ENCODE data around the gene ZNF101.

Gene ZNF101

DNA sequence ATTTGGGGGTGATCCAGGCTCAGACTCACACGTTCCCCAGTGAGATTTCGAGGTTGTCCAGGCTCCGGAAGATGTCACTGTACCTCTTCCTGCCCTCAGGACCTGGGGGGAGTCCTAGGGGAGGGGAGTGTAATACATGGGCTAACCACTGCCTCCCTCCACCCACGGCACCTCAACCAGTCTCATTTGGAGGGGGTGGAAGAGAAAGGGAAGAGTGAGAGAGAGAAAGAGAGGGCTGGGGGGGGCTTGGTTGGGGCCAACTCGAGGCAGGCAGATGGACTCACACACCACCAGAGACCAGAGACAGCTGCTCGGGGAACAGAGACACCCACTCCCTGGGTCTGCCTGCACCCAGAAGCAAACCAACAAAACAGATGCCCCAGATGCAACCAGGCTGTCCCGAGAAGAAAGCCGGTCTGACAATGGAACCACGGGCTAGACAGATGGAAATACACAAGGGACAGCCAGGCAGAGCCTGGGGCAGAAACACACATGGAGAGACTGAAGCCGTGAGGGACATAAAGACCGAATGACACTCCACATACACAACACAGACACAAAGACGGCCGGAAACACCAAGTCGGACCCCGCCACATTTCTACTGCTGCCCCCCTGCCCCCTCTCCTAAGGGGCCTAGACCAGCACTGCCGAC is 26.0 kb upstream of the ZNF101 start:
- DNase-seq (ENCODE audit: low read depth), result no peak

DNA sequence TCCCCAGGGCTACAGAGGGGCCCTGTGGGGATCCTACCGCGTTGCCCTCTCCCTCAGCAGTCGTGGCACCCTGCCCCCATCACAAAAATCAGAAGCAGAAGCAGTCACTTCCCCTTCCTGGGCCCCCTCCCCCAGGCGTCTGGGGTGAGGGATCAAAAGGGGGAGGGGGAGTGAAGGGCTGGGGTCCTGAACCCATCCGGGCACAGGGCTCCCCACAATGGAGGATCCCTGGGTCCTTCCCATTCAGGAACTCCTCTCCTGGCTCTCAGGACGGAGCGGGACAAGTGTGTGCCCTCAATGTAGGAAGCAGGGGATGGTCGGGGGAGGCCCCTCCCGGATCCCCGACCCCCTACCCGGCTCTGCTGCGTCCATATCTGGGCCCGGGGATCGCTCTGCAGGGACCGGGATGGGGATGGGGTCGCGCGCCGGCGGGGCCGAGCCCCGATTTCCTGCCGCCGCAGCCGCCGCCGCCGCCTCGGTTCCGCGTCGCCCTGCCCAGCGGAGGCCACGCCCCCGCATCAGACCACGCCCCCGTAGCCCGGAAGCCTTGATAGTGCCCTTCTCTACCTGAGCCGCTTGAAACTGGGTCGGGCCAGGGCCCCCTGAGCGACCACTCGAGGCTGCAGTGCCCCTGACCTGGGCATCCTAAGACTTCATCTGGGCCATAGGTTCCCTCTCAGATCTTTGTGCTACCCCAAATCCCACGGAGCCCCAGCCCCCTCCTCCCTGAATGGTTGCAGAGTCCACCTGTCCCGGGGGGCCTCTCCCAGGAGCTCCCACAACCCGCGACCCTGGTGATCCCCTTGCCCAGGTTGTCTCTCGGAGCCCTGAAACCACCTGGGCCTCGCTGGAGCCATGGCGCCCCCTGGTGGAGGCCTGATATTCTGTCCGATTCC is 25.2 kb upstream of the ZNF101 start, which contains the start of gene GMIP:
TSS of gene GMIP (minus strand) at position 500 of the 896 bp plus-strand sequence. CDS start at position 372, 128 bp downstream.
- no peak for DNase-seq (ENCODE audit: low read depth)

DNA sequence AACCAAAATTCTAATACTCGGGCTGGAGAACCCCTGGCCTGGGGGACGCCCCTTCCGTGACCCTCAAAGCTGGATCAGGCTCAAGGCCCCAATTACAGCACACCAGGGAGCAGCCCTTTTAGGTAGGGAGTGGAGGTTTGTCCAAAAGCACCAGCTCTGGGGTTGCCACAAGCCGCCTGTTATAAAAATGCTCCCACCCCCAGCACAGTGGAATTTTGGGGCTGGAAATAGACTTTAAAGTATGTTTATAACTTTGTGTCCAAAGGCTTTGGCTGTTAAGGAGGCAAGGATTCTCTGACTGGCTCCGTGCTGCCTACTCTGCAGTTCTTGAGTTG is 24.6 kb upstream of the ZNF101 start:
- no peak for DNase-seq (ENCODE audit: low read depth)

DNA sequence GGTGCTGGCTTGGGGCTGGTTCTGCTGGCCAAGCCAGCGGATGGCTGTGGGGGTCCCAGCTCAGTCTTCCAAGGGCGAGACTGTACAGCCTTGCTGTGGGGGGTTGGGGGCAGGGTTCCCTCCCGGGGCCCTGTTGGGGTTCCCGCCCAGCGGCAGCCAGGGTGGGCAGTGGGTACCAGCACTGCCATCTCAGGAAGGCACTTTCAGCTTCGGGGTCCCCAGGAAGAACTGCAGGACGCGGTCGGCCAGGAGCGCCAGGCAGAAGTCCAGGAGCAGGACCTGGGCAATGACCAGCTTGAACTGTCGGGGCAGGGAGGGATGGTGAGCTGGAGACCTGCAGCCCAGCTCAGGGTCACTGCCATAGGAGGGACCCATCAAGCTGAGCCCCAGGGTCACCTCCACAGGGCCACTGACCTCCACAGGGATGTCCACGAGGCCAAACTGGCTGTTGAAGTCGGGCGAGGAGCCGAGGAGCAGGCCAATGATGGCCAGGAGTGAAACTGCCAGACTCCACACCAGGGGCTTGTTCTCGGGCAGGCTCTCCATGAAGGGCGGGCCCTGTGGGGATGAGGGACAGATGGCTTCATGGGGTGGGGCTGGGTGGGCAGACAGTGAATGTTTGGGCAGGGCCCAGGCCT is 23.3 kb upstream of the ZNF101 start:
- no peak for DNase-seq (ENCODE audit: low read depth)

DNA sequence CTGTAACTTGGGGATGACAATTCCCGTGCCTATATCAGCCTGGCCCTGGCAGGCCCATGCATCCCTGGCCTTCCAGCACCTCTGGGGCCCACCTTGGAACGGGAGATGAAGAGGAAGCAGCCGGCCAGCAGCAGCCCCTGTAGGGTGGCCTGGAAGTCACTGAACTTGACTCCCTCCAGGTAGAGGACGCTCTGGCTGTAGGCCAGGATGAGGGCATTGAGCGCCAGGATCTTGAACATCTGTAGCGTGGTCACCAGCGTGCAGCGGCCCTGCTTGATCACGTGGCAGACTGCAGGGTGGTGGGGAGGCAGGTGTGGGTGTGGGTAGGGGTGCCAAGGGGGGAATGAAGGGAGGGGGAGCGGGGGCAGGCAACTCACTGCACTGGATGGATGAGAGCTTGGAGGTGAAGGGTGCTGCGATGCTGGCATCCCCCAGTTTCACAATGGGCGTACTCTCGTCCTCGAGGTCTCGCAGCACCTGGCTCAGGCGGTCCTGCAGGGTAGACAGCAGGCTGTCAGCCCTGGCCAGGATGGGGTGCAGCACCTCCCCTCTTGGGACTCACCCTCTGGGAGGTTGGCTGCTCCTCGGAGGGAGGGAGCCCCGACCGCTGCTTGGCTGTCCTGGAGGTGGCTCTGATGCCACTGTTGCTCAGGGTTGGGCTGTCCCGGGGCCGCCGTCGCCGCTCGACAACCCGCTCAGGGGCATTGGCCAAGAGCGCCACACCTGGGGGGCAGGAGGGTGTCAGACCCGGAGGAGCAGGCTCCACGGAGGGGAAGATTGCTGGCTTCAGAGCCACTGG is 21.4 kb upstream of the ZNF101 start:
- DNase-seq (ENCODE audit: low read depth), result no peak

DNA sequence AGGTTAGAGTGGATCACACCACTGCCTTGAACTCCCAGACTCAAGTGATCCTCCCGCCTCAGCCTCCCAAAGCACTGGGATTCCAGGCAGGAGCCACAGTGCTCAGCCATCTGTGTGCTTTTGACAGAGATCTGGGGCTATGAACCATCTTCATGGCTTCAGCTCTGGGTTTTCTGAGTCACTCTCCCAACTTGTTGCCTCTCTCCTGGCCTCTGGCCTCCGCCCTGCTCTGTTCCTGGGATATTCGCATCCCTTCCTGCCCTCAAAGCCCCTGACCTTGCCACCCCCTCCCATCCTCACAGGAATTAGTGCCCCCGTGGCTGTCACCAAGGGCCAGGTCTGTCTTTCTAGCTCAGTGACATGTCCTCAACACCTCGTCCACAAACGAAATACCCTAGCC is 19.5 kb upstream of the ZNF101 start:
- DNase-seq (ENCODE audit: low read depth), result no peak

DNA sequence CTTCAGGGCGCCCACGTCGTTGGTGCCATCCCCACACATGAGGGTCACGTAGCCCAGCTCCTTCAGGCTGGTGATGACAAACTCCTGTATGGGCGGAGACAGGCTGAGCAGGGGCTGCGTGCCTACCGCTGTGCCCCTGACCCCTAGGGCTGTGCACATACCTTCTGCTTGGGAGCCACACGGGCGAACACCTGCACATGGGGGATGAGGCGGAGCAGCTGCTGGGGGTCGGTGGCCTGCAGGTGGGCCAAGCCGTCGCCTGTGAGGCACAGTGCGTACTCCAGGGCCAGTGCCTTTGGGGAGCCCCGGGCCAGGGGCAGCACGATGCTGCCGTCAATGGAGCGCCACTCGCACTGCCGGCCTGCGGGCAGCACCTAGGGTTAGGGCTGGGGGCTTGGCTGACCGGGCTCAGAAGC is 19.1 kb upstream of the ZNF101 start:
- DNase-seq (ENCODE audit: low read depth), result no peak

DNA sequence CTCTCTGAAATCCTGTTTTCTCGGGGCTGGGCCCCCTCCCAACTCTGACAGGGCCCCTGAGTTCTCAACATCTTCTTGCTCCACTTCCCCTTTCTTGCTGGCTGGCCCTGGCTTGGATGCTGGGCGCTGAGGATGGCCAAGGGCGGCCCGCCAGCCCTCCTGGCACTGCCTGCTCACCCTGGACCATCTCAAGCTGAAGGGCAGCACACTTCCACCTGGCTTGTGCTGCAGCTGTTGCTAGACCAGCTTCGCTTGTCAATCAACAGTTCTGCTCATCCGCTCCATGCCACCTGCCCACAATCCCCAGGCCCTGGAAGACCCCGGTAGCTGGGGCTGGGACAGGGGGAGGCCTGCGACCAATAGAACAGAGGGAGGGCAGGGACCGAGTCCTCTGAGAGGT is 18.3 kb upstream of the ZNF101 start:
- no peak for DNase-seq (ENCODE audit: low read depth)

DNA sequence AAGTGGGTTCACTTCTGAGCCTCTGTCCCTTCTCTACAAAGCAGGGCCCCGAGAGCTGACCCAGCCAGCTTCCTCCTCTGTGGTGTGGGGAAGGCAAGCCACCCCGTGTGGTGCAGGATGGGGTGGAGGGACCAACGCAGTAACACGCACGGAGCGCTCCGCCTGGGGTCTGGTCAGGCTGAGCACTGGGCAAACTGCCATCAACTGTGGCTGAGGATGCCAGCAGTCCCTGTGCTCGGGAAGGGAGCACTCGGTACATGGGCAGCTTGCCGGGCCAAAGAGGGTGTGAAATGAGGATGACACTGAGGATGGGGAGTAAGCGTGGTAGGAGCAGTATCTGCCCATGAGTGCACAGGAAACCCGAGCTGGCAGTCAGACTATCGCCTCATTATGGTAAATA is 17.6 kb upstream of the ZNF101 start:
- no peak for DNase-seq (ENCODE audit: low read depth)

DNA sequence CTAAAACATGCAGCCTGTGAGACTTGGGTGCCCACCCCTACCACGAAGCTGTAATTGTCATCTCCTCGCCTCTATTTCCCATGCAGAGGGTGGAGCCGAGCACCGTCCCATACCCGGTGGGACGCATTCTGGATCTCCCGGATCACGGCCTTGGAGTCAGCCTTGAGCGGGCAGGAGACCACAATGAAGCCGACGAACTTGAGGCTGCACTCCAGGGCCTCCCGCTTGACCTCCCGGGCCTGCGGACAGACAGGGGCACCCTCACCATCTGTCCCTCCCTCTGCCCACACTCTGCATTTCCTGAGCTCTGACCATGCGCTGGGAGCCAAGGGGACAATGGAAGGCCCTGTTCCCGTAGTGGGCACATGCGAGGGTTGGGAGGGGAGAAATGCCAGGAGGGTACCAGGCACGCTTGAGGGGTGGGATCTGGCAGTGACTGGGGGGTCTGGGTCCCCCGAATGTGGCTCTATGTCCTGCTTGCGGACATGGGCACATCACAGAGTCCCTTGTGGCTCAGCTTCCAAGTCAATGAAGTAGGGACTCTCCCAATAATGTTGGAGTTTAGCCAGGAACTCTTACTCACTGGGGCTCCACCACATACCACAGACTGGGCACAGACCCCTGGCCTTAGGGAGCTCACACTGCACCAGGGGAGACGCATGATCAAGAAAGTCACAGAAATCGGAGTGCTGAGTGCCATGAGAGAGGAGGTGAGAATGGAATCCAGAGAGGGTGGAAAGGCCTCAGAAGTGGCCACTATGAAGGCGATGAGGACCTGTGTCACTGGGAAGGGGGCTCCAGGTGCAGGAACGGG is 15.9 kb upstream of the ZNF101 start:
- no peak for DNase-seq (ENCODE audit: low read depth)

DNA sequence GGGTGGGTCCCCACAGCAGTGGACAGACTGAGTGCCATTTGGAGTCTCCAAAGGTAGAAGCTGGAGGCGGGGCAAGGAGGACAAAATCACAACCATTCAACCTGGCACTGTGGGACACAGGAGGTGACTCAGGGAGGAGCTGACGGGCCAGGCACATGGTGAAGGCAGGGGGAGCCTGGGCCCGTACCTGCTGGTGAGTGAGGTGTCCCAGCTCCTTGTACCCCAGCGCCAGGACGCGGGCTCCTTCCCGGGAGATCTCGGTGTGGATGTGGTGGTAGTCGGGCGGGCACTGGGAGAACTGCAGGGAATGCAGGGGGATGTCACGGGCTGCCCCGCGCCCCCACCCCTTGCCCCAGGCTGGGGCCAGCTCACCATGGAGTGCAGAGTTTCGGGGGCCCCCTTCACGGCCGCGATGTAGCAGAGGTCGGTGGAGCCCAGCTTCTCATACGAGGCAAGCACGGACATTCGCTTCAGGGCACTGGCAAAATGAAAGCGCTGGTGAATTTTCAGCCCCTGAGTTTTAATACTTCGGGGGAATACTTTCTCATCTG is 15.0 kb upstream of the ZNF101 start:
- no peak for DNase-seq (ENCODE audit: low read depth)

DNA sequence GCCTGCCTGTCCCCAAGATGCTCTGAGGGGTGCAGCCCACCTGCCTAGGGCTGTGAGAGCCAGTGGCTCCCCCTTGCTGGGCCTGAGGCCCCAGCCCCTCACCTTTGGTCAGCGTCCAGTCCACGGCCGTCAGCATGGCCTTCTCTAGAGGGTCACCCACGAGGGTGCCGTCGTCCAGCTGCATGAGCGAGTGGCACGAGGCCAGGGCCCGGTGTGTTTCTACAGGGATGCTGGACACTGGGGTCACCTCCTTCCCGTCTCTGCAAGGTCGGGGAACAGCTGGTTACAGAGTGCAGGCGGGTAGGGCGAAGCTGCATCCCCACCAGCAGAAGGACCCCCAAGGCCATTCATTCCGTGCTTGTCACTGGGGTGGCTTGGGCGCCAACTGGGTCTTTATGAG is 14.2 kb upstream of the ZNF101 start:
- no peak for DNase-seq (ENCODE audit: low read depth)

DNA sequence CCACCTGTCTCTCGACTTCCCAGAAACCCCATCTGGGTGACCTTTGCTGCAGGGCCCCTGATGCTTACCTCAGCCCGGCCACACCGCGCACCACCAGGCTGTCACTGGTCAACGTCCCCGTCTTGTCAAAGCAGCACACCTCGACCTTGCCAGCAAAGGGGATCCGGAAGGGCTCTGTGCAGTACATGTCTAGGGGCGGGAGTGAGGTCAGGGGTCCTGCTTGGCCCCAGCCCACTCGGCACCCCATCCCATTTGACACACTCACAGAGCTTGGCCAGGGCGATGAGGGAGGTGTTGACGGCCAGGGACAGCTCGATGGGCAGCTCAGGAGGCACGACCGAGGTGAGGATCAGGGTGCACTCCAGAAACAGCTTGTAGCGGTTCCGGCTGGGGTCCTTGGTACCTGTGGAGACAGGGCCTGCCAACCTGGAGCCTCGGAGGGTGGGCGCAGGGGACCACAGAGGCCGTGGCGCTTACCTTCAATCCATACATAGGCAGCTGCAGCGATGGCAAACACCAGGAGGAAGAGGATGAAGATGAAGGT is 13.5 kb upstream of the ZNF101 start:
- no peak for DNase-seq (ENCODE audit: low read depth)

DNA sequence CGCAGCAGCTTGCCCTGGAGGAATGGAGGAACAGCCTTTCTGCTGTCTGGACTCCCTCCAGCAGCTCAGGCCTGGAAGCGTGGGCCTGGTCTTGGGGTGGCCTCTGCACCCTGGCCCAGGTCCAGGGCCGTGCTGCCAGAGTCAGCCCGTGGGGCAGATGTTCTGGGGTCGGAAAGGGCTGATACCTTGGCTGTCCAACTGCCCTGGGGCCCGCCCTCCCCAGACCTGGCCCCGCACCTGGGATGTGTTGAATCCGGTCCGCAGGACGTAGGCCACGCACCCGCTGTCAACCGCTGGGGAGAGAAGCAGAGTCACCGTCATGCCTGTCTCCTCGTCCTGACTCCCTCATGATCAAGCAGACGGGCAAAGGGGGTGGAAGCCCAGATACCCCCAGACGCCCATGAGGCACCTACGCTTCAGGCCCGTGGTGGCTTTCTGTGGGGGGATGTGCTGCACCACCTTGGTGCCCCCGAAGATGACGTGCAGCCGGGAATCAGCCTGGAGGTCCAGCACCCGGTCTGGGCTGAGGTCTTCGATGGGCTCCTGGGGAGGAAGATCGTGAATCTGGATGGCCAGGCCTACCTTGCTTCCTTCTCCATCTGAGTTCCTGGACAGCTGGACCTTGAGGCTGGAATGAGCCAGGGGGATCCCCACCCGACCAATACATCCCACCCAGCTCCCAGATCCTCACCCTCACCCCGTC is 12.8 kb upstream of the ZNF101 start:
- DNase-seq (ENCODE audit: low read depth), result no peak

DNA sequence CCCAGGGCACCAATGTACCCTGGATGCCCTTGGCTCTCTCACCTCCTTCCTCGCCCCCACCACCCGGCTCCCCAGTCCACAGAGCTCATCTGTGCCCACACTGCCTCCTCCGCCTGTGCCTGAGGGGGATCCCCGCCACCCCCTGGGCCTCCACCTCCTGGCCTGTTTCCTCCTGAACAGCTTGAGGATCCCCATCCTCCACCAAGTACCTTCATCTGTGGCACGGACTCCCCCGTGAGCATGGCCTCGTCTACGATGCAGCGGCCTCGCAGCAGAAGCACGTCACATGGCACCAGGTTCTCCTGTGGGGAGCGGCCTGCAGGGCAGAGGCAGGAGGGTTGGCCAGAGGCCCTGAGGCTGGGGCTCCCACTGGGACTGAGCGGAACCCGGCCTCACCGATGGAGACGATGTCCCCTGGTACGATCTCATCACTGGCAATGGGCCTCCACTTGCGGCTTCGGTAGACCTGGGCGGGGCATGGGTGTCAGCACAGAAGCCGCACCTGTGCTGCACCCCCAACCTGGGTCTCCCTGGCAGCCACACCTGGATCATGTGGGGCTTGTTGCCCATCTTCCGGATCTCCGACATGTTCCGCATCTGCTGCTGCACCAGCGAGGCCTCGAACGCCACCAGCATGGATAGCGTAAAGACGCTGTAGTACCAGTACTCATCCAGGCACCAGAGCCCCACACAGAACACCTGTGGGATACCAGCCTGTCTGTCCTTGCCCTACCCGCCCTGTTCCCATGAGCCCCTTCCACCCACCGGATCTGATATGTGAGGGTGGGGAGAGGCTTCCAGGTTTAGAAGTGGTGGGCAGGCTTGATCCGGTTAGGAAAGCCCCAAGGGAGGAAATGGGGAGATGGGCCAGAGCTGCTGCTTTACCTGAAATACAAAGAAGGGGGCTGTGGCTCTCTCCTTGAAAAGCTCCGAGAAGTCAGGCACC is 11.9 kb upstream of the ZNF101 start:
- DNase-seq (ENCODE audit: low read depth), result no peak

DNA sequence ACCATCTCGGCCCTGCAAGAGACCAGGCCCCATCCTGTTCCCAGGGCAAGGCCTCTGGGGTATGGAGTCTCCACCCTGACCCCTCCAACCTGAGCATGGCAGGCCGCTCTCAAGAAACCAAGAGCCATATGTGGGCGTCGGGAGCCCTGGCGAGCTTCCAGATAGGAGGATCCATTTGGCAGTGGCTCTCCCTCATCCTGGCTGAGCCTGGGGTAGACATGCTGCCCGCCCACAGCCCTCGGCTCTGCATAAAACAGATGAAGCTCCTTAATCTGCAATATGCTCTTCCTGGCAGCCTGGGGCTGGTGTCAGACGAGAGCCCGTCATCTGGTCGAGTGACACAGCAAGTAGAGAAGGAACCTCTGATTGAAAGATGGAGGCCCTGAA is 11.2 kb upstream of the ZNF101 start:
- DNase-seq (ENCODE audit: low read depth), result no peak

DNA sequence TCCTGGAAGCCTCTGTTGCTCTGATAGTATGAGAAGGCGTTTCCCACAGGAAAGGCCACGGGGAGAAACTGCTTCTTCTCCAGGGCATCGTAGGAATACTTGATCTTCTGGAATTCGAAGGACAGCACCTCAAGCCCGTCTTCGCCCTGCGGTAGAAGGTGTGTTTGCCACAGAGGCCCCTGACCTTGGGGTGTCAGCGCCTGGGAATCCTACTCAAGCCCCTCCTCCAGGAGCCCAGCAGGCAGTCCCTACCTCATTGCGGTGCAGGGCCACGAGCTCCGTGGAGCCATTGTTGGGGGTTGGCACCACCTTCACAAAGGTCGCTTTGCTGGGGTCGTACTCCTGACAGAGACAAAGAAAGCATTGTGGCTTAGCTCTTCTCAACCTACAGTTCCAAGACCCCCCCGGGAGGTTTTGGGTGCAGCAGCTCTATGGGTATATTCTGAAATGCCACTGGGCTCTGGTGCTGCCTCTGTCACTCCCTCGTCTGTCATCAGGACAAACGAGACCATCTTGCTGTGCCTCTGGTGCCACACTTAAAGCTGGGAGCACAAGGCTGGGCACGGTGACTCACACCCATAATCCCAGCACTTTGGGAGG is 8.9 kb upstream of the ZNF101 start:
- DNase-seq (ENCODE audit: low read depth), result no peak

DNA sequence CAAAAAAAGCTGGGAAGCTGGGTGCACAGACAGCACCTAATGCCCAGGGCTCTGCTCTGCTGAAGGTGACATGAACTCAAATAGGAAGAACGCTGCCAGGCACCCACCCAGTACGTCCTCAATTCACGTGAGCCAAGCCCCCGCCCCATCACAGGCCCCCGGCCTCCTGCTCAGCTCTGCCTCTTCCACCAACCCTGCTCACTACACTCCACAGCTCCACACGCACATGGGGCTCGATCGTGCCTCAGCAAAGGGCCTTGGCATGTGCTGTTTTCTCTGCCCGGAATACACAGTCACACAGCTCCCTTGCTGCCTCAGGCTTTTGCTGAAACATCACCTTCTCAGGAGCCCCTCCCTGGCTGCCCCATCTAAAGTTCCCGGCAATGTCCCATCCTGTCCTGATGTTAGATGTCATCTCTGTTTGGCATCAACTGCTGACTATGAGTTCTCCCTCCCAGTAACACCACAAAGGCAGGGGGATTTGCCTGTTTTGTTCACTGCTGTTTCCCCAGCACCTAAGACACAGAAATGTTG is 7.4 kb upstream of the ZNF101 start:
- no peak for DNase-seq (ENCODE audit: low read depth)

Measured in GM04503 (cell line).